Suppressor macrophage (primary cell): Measurements from ENCODE around the gene LRRTM3.

ENCODE experiments used
- DNase-seq, 4 experiments: peaks; one replicate each; pipeline ENCODE4 v3.0.0-alpha.2; 2020 to 2022
- total RNA-seq, 17 experiments: gene quantifications; one replicate each; lab custom pipeline; 2026; ENCODE audit warnings: mixed read lengths in 6 of 17, inconsistent platforms in 3 of 17; lab: John Stamatoyannopoulos, UW

LRRTM3 gene
- total RNA-seq, result 0 to 1.2 (median 0) reads per million in 17 experiments

DNA sequence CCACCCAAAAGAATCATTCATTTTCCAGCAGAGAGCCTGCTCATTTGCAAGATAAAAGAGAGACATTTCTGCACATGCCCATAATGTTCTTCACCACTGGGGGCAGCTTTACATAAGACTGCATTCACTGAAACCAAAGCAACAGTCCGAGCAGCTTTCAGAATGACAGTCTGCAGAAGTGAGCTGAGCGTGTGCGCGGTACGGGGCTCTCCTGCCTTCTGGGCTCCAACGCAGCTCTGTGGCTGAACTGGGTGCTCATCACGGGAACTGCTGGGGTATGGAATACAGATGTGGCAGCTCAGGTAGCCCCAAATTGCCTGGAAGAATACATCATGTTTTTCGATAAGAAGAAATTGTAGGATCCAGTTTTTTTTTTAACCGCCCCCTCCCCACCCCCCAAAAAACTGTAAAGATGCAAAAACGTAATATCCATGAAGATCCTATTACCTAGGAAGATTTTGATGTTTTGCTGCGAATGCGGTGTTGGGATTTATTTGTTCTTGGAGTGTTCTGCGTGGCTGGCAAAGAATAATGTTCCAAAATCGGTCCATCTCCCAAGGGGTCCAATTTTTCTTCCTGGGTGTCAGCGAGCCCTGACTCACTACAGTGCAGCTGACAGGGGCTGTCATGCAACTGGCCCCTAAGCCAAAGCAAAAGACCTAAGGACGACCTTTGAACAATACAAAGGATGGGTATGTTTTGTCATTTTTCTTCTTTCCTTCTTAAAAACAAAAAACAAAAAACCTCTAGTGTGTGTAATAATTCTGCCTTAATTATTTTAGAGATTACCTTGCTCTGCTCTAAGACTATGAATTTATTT, at the start of gene LRRTM3:
Gene LRRTM3, plus strand, starts transcription at position 141 of the 820 bp plus-strand sequence.
- peak; percentile 22 to 54 (median 50) for DNase-seq

DNA sequence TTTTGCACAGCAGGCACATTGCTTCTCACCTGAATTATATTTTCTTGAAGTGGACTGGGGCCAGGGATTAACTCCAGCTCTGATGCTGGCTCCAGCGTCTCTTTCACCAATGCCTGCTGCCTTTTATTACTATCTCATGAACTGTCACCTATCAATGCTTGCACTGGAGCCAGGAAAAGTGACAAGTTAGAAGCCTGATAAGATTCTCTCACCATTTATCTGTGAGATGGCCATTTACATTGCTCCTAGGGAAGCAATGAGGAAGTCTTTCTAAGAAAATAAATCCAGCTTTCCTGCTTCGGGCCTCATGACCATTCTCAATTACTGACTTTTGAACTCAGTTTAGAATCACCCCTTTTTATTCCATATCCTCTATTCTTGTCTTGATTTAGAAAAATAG, 48.5 kb upstream of the LRRTM3 start:
- DNase-seq, result no peak

DNA sequence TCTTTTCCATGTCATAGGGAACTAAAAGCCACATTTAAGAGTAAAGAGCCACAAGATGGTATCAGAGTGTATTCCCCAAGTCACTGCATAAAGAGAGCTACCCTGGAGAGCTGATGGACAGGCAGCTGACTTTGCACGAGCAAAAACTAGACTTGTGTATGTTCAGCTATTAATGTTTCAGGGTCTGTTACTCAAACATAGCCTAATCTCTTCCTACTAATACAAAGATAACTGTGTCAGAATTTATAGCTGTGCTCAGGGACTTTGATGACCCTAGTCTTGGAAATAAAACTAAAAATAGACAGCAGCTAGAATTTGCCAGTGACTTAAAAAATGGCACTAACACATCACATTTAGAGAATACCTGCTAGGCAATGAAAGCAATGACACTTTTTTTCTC, 45.5 kb upstream of the LRRTM3 start:
- no peak for DNase-seq

DNA sequence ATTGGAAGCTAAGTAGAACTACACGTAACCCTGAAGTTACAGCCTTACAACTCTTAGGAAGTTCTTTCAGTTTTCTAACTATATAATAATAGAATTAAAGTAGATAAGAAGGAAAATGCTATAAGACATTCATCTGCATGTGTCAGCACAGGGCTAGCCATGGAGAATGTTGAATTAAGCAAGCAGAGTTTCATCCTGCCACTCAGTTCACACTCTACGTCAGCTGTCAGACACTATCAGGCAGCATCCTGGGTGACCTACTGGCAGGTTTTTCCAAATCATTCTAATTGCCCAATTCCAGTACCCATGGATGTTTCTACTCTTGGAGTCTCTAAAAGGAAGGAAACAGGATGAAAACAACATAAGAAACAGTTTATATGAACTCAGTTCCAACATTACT, 45.0 kb upstream of the LRRTM3 start:
- no peak for DNase-seq

DNA sequence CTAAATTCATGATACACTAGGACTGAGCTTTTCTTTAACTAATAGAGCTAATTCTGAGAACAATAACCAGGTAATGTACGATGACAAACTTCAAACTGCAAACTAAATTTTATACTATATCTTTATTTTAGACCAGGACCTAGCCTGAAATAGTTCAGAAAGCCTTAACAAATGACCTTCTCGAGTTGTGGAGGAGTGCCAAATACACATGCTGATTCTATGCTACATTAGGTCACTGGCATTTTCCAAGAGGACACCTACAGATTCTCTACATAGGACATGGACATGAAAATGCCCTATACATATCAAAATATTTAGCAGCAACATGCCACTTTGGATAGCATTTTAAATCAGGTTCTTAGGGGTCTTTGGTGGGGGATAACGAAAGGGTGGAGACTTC, 44.0 kb upstream of the LRRTM3 start:
- no peak for DNase-seq

DNA sequence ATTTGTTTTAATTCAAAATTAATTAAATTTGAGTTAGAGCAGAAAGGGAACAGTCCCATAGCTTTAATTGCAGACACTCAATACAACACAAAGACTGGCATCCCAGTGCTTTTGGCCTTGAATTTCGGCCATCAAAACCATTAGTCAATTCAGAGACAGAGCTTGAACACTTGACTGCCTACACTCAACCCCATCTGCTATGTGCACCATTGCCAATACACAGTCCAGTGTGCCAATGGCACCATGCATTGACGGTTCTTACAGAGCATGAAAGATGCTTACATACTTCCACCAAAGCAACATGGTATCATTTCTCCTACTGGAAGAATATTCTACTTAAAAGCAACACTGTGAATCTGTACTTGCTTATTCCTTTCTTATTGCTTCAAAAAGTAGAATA, 43.6 kb upstream of the LRRTM3 start:
- no peak for DNase-seq

DNA sequence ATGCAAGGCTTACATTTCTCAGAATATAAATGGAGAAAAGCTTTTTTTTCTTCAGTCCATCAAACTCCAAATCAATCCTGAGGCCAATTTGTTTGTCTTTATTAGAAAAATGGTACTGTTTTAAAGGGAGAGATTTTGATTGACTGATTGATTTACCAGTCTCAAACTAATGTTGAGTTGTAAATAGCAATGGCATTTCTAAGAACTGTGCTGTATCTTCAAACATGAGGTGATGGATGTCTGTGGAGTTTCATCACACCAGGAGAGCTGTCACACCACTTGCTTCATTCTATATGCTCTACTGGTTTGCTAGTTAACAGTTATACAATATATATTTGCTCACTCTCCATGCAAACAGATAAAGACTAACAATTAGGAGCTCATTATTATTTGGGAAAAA, 39.0 kb upstream of the LRRTM3 start:
- no peak for DNase-seq

DNA sequence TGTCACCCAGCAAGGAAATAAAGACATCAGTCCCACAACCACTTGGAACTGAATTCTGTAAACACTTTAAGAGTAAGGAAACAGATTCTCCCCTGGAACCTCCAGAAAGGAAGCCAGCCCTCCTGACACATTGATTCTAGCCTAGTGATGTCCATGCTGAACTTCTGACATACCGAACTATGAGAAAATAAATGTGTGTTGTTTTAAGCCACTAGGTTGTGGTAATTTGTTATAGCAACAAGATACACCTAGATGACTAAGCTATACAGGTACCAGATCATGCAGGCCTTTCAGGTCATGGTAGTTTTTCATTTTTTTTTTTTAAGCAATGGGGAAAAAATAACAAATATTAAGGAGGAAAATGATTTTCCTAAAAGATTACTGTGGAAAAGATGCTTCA, 37.6 kb upstream of the LRRTM3 start:
- DNase-seq, result no peak

DNA sequence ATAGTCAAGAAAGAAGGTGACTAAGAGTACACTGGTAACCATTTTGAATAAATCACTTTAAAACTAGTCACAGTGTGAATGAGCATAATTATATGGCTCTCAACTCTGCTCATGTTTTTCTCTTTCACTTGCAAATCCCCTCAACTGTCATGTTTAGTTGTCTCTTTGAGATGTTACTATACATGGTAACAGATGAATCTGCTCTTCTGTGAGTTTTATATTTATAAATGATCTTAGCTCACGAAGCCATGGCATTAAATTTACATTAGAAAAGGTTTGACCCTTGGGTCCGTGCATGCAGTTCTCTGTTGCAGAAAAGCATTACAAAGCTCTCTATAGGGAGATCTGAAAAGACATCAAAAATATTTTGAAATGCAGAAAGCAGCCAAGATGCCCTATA, 33.0 kb upstream of the LRRTM3 start:
- DNase-seq, result no peak

DNA sequence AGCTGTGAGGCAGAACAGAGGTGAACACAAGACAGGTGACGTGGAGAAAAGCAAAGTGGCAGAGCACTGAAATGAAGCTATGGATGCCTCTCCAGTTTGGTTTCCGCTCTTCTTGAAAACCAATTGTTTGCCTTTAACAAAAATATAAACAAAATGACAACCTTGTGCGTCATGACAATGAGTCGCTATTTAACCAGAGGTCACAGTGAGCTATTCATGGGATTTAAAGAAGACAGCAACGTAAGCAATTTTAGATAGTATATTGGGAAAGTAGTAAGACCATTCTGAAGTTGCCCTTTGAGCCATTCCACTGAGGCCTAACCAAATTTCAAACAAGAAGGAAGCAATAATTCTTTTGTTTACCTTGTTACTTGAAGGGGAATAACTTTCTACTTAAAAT, 15.2 kb upstream of the LRRTM3 start:
- DNase-seq, result no peak

DNA sequence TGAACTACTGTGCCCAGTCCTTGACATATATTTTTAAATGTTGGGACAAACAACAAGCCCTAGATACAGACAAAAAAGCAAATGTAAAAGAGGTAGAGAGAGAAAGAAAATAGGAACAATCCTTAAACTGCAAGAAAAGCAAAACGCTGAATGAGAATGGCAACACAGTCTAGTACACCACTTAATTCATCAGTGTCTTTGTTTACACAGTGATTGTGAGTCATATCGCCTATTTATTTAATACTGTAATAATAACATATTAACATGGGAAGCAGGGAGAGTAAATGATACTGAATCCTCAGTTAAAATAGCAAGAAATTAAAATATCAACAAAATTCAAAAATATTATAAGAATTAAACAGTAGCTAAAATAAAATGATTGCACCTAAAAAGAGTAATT, 9.8 kb upstream of the LRRTM3 start:
- no peak for DNase-seq

DNA sequence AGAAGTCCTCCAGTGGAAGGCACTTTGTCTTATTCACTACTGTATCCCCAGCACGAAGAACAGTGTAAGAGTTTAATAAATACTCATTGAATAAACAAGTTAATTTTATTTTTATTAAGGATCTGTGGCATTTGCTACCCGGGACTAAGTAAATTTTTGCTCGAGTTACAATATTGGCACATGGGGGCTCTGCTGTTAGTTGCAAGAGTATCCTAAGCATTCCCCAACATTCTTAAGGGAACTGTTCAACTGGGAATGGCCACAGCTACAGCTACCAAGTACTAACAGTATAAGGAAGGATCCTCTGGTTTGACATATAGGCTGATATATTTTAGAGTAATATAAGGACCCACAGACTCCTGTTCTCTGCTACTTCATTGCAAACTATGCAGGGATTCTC, 8.7 kb upstream of the LRRTM3 start:
- no peak for DNase-seq

DNA sequence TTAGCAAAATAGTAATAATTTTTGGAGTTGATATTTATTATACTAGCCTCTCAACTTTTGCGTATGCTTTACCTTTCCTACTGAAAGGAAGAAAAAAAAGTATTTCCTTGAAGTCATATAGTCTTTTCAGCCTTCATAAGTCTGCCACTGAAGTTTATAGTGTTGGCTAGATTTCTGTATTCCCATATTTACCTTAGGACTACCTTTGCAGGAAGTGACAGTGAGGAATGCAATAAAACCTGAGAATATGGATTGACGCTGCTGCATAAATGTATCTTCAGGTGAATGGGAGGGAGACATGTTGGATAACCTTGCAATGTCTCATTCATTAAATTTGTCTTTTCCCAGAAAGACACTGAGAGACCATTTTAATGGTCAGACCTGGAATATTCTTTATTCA, 6.6 kb upstream of the LRRTM3 start:
- DNase-seq, result no peak

DNA sequence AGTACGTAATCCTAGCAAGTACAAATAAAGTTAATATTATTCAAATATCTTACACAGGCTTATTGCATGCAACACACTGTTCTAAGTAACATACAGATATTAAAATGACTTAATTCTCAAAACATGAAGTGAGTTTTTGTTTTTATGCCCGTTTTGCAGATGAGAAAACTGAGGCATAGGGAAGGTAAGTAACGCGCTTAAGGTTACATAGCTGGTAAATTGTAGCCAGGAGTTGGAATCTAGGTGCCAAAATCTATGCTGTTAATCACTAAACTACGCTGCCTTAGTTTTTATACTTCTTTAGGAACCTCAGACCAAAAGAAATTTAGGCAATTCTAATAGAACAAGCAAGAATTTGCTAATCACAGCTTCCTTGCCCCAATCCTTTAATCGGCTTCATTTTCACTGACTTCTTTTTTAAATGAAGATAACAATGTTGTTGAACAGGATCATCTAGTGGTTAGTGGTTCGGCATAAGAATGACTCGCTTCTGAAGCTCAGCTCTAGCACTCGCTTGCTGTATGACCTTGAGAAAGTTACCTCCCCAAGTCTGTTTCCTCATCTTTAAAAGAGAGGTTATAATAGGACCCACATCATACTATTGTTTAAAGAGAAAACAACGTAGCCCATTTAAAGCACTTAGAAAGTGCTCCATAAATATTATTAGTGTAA, 1.0 kb upstream of the LRRTM3 start:
- DNase-seq, result no peak

DNA sequence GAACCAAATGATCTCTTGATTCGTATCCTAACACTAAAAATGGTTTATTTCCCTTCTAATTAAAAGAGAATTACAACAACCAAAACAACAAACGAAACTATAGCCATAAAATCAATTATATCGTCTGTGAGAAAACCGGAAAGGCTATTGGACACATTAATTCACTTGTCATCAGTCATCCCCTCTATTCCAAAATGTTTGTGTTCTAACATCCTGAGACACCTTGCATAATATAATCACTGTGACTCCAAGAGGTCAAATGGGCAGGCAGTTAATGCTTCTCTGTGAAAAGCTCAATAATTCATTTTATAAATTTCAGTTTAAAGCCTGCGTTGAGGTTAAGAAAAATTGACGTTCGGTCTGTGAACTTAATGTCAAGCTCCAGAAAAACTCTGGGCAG, 463 bp upstream of the LRRTM3 start:
- no peak for DNase-seq

DNA sequence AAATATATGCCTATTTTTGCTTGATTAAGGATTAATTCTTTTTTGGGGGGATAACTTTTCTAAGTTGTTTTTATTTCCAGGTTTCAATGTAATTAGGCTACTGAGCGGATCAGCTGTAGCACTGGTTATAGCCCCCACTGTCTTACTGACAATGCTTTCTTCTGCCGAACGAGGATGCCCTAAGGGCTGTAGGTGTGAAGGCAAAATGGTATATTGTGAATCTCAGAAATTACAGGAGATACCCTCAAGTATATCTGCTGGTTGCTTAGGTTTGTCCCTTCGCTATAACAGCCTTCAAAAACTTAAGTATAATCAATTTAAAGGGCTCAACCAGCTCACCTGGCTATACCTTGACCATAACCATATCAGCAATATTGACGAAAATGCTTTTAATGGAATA, 1.0 kb downstream of the LRRTM3 start:
- no peak for DNase-seq

DNA sequence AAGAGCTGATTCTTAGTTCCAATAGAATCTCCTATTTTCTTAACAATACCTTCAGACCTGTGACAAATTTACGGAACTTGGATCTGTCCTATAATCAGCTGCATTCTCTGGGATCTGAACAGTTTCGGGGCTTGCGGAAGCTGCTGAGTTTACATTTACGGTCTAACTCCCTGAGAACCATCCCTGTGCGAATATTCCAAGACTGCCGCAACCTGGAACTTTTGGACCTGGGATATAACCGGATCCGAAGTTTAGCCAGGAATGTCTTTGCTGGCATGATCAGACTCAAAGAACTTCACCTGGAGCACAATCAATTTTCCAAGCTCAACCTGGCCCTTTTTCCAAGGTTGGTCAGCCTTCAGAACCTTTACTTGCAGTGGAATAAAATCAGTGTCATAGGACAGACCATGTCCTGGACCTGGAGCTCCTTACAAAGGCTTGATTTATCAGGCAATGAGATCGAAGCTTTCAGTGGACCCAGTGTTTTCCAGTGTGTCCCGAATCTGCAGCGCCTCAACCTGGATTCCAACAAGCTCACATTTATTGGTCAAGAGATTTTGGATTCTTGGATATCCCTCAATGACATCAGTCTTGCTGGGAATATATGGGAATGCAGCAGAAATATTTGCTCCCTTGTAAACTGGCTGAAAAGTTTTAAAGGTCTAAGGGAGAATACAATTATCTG, 1.6 kb downstream of the LRRTM3 start:
- no peak for DNase-seq

DNA sequence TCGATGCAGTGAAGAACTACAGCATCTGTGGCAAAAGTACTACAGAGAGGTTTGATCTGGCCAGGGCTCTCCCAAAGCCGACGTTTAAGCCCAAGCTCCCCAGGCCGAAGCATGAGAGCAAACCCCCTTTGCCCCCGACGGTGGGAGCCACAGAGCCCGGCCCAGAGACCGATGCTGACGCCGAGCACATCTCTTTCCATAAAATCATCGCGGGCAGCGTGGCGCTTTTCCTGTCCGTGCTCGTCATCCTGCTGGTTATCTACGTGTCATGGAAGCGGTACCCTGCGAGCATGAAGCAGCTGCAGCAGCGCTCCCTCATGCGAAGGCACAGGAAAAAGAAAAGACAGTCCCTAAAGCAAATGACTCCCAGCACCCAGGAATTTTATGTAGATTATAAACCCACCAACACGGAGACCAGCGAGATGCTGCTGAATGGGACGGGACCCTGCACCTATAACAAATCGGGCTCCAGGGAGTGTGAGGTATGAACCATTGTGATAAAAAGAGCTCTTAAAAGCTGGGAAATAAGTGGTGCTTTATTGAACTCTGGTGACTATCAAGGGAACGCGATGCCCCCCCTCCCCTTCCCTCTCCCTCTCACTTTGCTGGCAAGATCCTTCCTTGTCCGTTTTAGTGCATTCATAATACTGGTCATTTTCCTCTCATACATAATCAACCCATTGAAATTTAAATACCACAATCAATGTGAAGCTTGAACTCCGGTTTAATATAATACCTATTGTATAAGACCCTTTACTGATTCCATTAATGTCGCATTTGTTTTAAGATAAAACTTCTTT, 2.3 kb downstream of the LRRTM3 start:
- DNase-seq, result no peak

DNA sequence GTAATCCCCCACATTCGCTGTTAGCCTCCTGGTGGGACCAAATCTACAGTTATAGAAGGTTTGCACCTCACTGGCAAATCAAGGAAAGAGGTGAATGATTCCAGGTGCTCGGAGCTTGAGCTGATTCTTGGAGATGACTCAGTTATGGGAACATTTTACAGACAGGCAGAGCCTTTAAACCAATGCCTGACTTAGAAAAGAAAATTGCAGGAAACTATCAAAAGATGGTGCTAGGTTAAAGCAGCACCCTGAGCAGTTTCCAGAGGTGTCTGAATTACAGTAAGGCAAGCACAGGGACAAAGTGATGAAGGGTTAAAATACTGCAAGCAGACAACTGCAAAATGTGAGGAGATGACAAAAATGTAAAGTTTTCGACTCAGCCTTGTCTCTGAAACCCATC, 2.9 kb downstream of the LRRTM3 start:
- no peak for DNase-seq

DNA sequence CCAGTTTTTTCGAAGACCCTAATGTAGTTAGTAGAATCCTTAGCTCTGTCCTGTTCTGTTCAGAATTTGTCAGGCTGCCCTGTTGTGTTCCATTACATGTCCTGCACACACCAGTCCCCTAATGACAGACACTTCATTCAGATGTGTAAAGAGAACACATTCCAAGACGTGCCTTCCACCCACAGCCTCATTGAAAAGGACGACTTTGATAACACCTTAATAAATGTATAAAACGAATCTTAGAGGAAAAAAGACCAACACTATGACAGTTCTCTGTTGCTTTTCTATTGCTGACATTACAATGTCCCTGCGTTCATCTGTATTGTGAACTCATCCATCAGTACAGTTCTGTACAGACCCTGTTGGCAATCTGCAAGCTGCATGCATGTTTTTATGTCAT, 3.5 kb downstream of the LRRTM3 start:
- no peak for DNase-seq

DNA sequence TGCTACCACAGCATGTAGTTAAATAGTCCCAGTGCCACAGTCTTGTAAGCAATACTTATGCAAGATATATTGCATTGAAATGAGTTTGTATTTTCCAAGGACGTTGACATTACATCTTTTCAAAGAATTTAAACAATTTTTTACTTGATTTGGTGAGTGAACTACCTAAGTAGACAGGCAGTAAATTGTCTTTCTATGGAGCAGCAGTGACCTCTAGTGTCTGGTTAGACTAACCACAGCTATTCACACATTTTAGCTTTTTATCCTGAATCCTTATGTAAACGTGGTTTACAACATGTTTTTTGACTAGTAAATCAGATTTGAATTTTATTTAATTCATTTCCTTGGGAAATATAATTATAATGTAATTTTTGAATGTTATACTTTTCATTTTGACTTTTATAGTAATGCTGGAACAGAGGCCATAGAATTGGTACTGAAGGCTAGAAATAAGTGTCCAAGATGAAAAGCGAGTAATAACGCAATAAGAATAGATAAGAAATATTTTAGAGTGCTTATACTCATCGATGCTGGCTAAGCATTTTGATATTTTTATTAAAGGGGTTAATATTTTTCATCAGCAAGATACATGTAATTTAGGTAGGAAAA, 5.6 kb downstream of the LRRTM3 start:
- peak; percentile 33 to 63 (median 43) for DNase-seq

DNA sequence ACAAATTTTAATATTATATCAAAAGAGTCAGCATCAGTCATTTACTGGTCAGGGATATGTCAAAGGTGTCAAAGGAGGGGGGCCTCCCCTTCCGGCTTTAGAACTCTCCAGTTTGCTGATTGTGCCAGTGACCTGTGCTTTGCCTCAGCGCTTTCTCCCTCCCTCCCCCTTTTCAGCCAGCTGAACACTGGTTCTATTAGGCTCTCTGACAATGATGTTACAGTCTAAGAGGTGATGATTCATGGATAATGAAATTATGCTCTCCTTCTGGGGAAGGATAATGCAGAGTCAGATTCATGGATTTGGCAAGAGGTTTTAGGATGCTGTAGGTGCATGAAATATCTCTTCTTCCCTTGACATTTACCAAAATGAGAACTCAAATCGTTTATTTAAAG, 6.1 kb downstream of the LRRTM3 start:
- no peak for DNase-seq

DNA sequence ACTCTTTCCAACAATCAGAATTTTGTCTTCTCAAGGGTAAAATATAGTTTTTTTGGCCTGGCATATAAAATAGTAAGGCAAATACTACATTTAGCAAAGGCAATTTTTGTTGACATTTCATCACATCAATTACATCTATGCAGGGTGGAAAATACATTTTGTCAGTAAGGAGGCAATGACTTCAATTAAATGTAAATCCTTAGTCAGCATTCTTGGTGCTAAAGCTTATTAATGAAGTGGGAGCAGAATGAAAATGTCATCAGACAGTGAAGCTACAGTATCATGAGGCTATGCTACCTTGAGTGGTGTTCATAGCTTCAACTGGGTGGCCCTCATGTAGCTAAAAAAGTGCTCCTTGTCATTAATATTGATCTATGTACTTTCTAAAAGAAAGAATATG, 8.9 kb downstream of the LRRTM3 start:
- no peak for DNase-seq
